Stomach (tissue), 4 donors: ENCODE measurements around the gene PPOX.

Experiments used
- EP300 ChIP-seq: sonication (generic); formaldehyde crosslinking; IDR thresholded peaks from one replicate; pipeline ENCODE4 v1.6.1; 2017; ENCODE audit warnings: antibody characterized with exemption
- POLR2A ChIP-seq, 4 donors: fragments of 450-650 bp; IDR thresholded peaks; one replicate each; pipeline ENCODE4 v1.6.1; 2016; ENCODE audit warnings: antibody characterized with exemption in 4 of 4, control low read depth in 2 of 4, mild to moderate bottlenecking in 1 of 4, moderate library complexity in 1 of 4
- POLR2AphosphoS5 ChIP-seq, 3 donors: sonication (generic); formaldehyde crosslinking; IDR thresholded peaks; one replicate each; pipeline ENCODE4 v1.6.1; 2016; ENCODE audit warnings: antibody characterized with exemption in 3 of 3

GRCh38 chr1:161214369-161214768 is 48.1 kb downstream of the PPOX start:
- TF ChIP-seq POLR2A (IDR thresholded peaks at IDR 0.05) (no peak), POLR2AphosphoS5 (IDR thresholded peaks at IDR 0.05) (no peak), EP300 (no peak)
